Amniotic stem cell (primary cell): ENCODE measurements around the gene ADARB2.

Experiments
- DNase-seq: peaks from one replicate; lab custom pipeline; 2025; lab: John Stamatoyannopoulos, UW

ADARB2 gene

GRCh38 chr10:1613511-1613910 is 123.8 kb downstream of the ADARB2 start:
- no peak for DNase-seq

- DNase-seq, result no peak
Observed at GRCh38 chr10:1612908-1613307, 124.4 kb downstream of the ADARB2 start.

- no peak for DNase-seq
Observed at GRCh38 chr10:1611936-1612550, 125.3 kb downstream of the ADARB2 start.

- DNase-seq, result no peak
Observed at GRCh38 chr10:1610986-1611770, 126.1 kb downstream of the ADARB2 start.

DNA sequence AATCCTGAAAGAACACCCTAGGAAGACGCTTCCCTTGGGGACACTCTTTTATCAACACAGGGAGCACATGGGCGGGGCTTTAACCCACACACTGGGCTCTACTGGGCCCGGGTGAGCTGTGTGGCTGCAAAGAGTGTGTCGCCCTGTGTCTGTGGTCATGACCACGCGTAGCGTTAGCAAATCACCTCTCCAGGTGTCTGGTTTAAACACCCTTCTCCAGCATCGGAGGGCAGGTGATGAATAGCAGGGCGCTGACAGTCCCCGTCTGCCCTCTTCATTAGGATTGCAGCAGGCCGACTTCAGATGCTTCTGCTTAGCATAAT is 127.7 kb downstream of the ADARB2 start:
- no peak for DNase-seq

GRCh38 chr10:1608851-1609647 is 128.3 kb downstream of the ADARB2 start:
- DNase-seq, result no peak

DNA sequence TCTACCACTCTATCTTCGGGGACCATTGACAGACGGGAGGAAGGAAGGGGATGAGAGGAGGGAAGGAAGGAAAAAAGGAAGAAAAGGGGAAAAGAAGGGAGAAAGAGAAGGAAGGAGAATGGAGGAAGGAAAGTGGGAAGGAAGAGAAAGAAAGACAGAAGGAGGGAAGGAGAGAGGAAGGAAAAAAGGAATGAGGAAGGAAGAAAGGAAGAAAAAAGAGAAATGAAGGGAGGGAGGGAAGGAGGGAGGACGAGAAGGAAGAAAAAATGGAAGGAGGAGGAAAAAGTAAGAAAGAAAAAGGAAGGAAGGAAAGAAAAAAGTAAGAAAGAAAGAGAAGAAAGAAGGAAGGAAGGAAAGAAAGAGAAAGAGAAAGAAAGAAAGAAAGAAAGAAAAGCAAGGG is 128.9 kb downstream of the ADARB2 start:
- no peak for DNase-seq

DNA sequence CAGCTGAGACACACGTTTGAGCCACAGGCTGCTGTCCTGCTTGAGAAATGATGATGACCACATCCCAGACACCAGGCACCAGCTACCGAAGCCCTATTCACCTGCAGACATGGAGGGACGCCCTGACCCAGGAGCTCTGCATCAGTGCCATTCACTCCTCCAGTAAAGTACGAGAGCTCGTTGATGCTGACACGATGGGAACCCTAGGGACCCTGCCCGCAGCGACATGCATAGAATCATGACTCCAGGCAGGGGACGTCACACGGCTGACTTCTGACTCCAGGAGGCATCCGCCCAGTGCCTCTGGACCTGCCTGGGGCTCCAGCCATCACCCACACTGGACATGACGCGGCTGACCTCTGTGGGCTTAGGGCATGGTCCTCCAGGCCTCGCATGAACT is 129.9 kb downstream of the ADARB2 start:
- DNase-seq, result no peak

DNA sequence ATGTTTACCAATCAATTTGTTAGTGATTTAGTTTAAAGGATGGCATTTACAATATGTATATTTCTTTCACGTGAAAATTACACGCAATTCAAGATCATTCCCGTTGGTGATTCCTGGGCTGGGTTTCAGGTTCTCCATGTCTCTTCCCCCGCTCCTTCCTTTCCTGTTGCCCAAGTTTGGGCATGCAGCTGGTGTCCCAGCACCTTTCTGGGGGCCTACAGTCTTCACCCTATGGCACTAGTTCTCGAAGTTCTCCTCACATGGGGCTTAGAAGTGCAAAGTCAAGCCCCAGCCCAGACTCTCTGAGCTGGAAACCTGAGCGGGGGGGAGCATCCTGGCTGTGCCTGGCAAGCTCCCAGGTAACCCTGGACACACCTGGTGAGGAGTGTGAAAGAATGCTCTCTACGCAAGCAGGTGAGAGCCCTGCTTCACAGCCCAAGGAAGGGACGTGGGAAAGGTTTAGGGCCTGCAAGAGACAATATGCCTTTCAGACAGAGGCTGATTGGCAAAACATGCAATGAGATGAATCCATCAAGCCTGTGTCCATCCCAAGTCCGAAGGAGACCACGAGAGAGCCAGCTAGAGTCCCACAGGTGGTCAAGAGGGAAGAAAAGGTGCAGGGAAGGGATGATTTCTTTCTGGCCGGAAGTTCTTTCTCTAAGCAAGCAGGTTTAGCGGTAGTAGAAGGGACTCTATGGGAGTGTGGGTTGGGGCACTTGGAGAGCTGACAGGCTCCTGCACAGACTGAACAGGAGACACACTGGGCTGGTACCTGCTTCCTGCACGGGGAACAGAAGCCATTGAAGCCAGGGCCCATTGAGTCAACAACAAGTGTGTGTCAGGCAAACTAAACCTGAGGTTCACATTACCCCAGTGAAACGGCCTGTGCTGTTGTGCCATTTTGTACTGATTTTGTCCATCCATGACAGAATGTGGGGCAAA is 131.1 kb downstream of the ADARB2 start:
- DNase-seq, result no peak

GRCh38 chr10:1605121-1605520 is 132.2 kb downstream of the ADARB2 start:
- DNase-seq, result no peak

DNA sequence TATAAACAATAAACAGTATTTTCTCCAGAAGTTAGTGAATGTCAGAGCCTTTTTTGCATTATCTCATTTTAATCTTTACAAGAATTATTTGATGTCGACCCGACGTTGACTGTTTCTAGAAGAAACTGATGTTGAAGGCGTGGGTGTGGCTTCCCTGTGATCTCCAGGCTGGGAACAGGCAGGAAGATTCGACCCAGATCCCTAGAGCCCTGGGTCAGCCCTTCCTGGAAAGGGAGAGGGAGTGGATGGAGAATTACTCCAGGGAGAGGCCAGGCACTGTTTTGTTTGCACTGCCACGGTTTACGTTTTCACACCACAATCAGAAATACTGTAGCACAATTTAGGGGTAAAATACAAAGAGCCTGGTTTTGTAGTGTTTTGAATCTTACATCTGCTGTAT is 133.1 kb downstream of the ADARB2 start:
- DNase-seq, result no peak

- DNase-seq, result no peak
Observed at GRCh38 chr10:1603181-1603580, 134.1 kb downstream of the ADARB2 start.

DNA sequence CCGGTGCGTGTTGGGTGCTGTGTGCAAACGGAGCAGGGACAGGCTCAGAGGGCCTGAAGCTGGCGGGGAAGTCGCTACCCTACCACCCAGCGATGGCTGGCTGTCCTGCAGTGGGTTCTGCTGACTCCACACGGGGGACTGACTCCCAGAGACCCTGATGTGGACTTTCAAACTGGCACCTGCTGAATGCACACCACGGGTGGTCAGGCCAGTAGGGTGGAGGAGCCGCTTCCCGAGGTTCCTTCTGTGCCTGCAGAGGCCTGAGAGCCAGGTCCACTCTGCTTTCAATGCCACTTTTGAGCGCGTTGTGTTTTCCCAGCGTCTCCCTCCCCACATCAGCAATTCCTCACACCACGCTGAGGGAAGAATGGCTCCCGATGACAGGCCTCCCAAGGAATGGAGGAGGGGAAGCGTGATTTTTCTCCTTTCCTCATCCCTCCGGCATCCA is 135.3 kb downstream of the ADARB2 start:
- DNase-seq, result no peak

DNA sequence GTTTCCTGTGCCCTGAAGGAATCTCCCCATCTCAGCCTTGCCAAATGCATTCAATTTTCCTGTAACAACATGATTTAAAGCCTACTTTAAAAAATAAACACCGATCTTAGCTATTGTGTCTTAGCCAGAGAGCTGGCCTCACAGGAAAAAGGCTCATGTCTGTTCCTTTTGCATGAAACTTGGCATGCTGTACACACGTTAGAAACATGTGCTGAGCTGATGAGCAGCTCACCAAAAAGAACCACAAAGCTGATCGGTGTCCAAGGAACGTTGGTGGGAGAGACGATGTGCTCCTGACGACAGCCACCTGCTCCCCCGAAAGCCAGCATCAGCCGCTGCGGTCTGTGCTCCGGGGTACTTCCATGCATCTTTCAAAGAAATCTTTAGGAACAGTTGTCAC is 135.9 kb downstream of the ADARB2 start:
- DNase-seq, result no peak

DNA sequence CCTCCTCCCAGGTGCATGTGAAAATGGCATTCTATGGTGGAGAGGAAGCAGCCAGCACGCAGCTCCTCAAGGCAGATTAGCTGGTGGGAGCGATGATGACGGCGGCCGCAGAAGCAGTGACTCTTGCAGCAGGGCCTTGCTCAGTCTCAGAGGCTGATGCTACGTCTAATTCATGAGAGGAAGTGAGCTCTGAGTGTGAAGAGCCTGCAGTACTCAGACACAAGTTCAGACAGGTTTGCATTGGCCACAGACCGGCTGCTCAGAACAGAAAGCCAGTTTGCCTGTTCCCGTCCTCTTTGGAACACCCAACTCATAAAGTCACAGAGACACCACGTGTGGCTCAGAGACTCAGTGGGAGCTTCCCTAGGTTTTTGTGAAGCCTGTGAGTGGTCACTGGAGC is 136.5 kb downstream of the ADARB2 start:
- DNase-seq, result no peak

- DNase-seq, result no peak
Observed at GRCh38 chr10:1598393-1599153, 138.8 kb downstream of the ADARB2 start.

DNA sequence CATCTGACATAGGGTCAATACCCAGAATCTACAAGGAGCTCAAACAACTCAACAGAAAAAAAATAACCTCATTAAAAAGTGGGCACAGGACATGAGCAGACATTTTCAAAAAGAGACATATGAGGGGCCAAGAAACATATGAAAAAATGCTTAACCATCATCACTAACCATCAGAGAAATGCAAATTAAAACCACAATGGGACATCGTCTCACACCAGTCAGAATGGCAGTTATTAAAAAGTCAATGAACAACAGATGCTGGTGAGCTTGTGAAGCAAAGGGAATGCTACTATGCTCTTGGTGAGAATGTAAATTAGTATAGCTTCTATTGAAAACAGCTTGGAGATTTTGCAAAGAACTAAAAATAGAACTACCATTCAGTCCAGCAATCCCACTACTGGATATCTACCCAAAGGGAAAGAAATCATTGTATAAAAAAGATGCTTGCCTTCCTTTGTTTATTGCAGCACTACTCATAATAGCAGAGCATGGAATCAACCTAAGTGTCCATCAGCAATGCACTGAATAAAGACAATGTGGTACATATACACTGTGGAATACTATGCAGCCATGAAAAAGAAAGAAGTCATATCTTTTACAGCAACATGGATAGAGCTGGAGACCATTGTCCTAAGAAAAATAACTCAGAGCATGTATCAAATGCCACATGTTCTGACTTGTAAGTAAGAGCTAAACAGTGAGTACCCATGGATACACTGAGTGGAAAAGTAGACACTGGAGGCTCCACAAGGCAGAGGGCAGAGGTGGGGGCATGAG is 139.8 kb downstream of the ADARB2 start:
- no peak for DNase-seq

GRCh38 chr10:1596482-1597099 is 140.7 kb downstream of the ADARB2 start:
- DNase-seq, result no peak

DNA sequence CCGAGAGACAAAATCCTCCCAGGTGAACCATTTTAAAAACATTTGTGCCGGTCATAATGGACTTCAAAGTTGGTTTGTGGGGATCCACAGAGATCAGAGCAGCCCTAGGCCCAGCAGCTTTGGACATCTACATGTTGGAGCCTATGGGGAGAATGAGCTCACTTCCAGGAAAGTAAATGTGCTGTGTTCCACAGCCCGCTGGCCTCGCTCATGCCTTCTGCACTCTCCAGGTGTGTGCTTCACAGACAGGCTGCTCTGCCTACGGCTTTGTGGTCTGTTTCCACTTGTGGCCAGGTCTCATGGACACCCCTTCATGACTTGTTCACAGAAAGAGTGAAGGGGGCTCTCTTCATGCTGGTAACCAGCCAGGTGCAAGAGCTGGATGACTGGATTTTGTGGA is 141.6 kb downstream of the ADARB2 start:
- no peak for DNase-seq

DNA sequence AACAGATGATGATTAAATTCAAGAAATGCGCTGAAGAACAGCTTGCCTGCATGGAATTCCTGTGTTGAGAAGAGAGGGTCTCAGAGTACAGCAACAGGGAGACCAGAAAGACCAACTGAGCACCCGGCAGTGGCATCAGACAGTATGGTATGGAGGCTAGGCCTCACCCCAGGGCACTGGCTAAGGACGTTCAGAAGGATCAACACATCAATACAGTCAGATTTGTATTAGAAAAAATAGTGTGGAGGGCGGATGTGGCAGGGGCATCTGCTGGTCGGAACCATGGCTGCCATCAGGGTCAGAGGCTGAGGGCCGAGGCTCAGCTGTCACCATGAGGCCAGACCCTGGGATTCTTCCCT is 142.1 kb downstream of the ADARB2 start:
- DNase-seq, result no peak
